HL-60 (cell line): ENCODE data around the gene DDIAS.

Experiments used
- DNase-seq, 2 experiments: peaks; one replicate each; pipeline ENCODE4 v3.0.0-alpha.2; 2010 to 2020; ENCODE audit warnings: low read depth in 1 of 2, low spot score in 1 of 2
- H3K27ac ChIP-seq: fragments of 250-450 bp; sonication (Bioruptor Pico); replicated peaks from 2 replicates; pipeline ENCODE4 v1.5.1; 2020; ENCODE audit warnings: mild to moderate bottlenecking, moderate library complexity
- H3K27me3 ChIP-seq: fragments of 250-450 bp; sonication (Bioruptor Pico); 2 replicates; pipeline ENCODE4 v1.5.1; 2021; ENCODE audit warnings: mild to moderate bottlenecking, moderate library complexity; ENCODE audit not compliant: insufficient read depth, poor library complexity, severe bottlenecking
- H3K4me3 ChIP-seq: replicated peaks from 2 replicates; pipeline ENCODE4 v1.5.1; 2011; ENCODE audit warnings: mild to moderate bottlenecking, control low read depth, low read length; ENCODE audit not compliant: insufficient read depth
- CTCF ChIP-seq: IDR thresholded peaks from one replicate; pipeline ENCODE4 v1.5.1; 2011; ENCODE audit warnings: low read length, control low read depth, inconsistent platforms; ENCODE audit not compliant: insufficient read depth
- GABPA ChIP-seq: IDR thresholded peaks from 2 replicates; pipeline ENCODE4 v1.6.1; 2012; ENCODE audit warnings: low read depth
- POLR2AphosphoS5 ChIP-seq: IDR thresholded peaks from 2 replicates; pipeline ENCODE4 v1.6.1; 2012; ENCODE audit warnings: low read depth
- REST ChIP-seq: IDR thresholded peaks from 2 replicates; pipeline ENCODE4 v1.6.1; 2012; ENCODE audit warnings: low read depth; ENCODE audit not compliant: insufficient replicate concordance
- SPI1 ChIP-seq: IDR thresholded peaks from 2 replicates; pipeline ENCODE4 v1.6.1; 2012; ENCODE audit warnings: low read depth, mild to moderate bottlenecking, borderline replicate concordance

DDIAS gene

GRCh38 chr11:82857145-82857544 is 44.4 kb upstream of the DDIAS start:
- Histone ChIP-seq H3K4me3 (no peak overlapping the region), H3K27me3 (no peaks in the 10 kb centered on the region), H3K27ac (no peak overlapping the region)
- no peak for TF ChIP-seq CTCF
- TF ChIP-seq REST: no peak
- no peak for TF ChIP-seq POLR2AphosphoS5
- TF ChIP-seq SPI1: no peak
- TF ChIP-seq GABPA: no peak
- no peak for DNase-seq

- TF ChIP-seq CTCF: no peak
- no peak for TF ChIP-seq POLR2AphosphoS5
- no peak for DNase-seq
- Histone ChIP-seq H3K27me3 (no peaks in the 10 kb centered on the region), H3K4me3 (no peak overlapping the region), H3K27ac (no peak overlapping the region)
Measured at GRCh38 chr11:82858133-82858532, 43.4 kb upstream of the DDIAS start.

- Histone ChIP-seq H3K27ac (no peak overlapping the region), H3K4me3 (no peak overlapping the region), H3K27me3 (no peaks in the 10 kb centered on the region)
- DNase-seq: no peak
- TF ChIP-seq REST (no peak), POLR2AphosphoS5 (no peak), SPI1 (no peak), GABPA (no peak), CTCF (no peak)
Measured at GRCh38 chr11:82858556-82859091, 42.9 kb upstream of the DDIAS start.

- no peak for DNase-seq
- H3K27ac ChIP-seq: no peak overlapping the region
- no peaks in the 10 kb centered on the region for H3K27me3 ChIP-seq
- TF ChIP-seq SPI1: no peak
- TF ChIP-seq REST: no peak
- no peak for TF ChIP-seq POLR2AphosphoS5
- TF ChIP-seq CTCF: no peak
- TF ChIP-seq GABPA: no peak
- no peak overlapping the region for H3K4me3 ChIP-seq
Measured at GRCh38 chr11:82859750-82860149, 41.8 kb upstream of the DDIAS start.
